Activated T-cell treated with anti-CD3 and anti-CD28 coated beads for 1 hour (primary cell): Measurements from ENCODE around the gene EYS.
"Not testable (repeated sequence)": the region's sequence is repeated elsewhere in the genome, so short reads cannot be mapped to it uniquely, and the experiment has no call there.

ENCODE experiments used
- DNase-seq: peaks from one replicate; pipeline ENCODE4 v3.0.0-alpha.2; 2020; ENCODE audit warnings: low read depth

The EYS gene

DNA sequence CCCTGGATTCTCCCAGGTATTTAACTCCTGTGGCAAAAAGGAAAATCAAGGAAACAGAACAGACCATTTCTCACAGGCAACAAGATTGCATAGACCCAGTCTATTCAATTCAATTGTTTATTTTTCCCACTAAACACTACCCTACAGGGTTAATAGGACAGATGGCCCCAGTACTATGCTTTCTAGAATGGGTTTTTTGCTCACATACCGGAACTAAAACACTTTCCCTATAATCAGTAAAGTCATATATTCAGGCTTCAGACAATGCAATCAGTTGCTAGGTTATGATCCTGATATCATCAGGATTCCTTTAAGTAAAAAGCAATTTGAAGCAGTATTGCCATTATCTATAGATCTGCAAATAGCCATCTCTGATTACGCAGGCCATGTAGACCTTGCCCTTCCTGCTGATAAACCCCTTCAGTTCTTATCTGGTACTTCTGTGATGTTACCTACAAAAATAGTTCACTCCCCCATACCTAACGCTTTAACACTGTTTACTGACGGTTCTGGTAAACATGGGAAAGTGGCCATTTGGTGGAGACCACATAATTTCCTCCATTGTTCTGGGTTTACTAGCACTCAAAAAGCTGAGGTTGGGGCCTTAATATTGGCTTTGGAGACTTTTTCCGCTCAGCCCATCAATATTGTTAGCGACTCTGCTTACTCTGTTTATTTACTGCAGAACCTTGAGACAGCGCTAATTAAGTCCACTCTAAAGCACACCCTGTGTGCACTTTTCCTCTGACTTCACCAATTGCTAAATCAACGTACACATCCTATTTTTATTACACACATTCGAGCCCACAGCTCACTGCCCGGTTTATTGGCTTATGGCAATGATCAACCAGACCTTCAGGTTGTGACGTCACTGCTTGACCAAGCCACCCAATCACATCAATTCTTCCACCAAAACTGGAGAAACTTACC is 1405.5 kb downstream of the EYS start:
- no peak for DNase-seq

- DNase-seq = no peak
Observed at GRCh38 chr6:64299176-64299575, 1407.8 kb downstream of the EYS start.

DNA sequence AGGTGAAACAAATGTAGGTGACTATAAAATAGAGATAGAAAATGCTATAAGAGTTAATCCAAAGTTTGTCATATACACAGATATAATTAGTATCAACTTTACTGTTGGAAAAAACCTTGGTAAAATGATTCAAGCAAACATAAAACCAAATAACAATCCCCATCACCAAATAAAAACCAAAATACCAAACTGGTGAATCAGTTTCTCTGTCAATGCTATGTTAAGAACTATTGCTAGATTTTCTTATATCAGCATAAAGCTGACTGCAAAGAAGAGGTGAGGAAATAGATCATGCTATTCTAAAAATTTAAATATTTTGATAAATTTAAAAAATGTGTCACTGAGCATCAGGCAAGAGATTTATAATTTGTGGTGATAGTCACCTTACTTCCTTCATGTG is 1413.0 kb downstream of the EYS start:
- DNase-seq = no peak

DNA sequence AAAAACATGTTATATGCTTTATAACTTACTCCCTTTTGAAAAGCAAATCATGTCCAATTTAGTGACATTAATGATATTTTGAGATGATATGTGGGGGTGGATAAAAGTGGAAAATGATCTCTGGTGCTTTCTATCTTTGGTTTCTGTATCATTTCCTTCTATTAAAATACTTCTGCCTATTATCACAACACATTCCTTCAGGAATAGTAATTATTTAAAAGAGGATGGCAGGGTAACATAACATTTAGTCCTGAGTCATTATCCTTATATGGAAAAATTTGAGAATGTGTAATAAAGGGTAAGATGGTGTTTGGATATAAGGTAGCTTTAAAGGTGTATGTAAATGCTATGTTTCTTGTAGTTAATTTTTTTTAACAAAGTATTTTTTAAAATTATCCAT is 1413.7 kb downstream of the EYS start:
- no peak for DNase-seq

GRCh38 chr6:64290867-64291266 is 1416.2 kb downstream of the EYS start:
- DNase-seq = no peak

GRCh38 chr6:64289931-64290330 is 1417.1 kb downstream of the EYS start:
- no peak for DNase-seq

DNA sequence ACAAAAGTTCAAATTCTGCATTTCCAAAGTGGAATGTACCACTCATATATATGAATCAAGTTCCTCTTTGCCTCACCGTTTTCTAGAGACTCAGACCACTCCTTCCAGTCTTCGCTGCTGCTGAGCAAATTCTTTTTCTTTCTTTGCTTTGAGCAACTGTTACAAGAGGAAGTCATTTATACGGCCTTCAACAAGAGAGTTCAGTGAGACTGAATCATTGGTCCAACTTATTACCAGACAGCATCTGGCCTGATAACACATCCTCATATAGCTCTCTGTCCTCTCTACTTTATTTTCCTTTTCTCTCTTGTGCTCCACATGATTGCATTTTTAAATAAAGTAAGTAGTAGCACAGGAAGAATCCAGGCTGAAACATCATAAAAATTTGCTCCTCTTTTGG is 1418.7 kb downstream of the EYS start:
- DNase-seq = no peak

DNA sequence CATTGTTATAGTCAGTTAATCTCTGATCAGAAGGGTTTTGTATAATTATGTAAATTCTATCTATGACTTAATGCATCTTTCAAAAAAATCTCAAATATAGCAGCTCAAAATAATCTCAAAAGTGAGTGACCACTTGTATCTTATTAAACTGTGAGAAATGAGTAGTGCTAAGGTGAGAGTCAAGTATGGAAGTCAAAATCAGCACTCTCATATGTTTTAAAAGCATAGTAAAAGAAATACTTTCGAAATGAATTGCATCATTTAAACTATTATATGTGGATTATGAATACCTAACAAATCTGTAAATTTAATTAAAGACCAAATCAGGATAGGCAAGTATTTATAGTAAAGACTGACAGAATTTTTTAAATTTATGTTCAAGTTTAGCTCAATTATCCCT is 1425.9 kb downstream of the EYS start:
- DNase-seq = no peak

GRCh38 chr6:64280569-64280968 is 1426.5 kb downstream of the EYS start:
- DNase-seq = no peak

- no peak for DNase-seq
Observed at GRCh38 chr6:64270083-64270482, 1436.9 kb downstream of the EYS start.

DNA sequence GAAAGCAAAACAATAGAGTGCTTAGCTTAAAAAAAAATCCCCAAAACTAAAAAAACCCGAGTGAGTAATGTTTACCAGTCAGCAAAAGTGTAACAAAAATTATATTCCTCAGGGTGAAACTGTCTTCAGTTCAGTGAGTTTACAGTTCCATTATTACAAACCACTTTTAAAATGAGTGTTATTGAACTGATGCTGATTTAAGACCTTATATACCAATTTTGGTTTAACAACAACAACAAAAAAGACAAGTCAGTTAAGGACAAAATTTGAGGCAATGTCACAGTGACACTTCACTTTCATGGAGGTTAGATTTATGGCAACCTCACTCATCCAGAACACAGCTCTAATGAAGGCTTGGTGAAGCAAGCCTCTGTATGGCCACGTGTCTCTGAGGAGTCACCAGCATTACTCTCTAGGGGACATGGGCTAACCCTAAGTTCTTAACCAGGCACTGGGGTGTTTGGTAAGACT is 1440.6 kb downstream of the EYS start:
- no peak for DNase-seq

DNA sequence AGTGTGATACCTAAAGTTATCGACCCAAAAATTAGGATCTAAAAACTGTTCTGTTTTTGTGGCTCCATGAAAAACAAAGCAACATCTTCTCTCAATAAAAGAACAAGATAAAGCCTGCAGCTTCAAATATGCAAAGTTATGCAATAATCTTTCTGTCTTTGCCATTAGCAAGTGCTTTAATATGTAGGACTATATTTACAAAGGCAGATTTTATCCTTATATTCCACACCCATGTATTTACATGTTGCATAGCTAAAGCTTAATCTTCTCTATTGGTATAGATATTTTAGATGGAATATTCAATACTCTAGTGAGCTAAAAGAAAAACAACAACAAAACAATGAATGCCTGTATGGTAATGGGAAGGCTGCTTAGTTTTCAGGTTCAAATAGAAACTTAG is 1443.2 kb downstream of the EYS start:
- DNase-seq = no peak

DNA sequence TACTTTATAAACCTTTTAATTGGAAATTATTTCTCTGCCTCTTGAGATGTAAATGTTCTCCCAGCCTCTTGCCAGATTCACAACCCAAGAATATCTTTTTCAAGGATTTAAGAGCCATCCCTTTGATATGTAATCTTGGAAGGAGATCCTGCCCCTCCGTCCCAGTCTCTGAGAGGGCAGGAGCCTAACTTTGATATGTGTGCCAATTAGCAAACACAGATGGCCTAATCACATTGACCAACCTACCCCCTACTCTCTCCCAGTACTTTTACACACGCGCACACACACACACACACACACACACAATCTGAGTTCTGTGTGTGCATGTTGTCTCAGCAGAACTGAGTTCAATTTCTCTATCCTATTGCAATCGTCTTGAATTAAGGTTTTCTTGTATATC is 1447.7 kb downstream of the EYS start:
- DNase-seq = no peak

DNA sequence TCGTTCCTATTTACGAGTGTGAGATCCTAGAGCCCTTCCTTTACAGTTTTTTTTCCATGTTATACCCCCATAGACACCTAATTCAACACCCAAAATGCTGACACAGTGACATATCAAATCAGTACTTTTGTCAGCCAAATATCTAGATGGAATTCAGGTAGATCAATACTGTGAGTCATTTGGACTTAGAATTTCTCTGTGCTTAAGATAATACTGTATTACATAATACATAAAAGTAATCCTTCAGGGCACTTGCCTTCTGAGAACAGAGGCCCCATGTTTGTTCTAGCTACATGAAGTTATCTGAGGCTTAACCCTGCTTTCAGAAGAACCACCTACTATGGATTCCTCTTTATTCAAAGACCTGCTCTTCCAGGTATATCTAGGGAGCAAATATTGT is 1448.3 kb downstream of the EYS start:
- no peak for DNase-seq

- no peak for DNase-seq
Observed at GRCh38 chr6:64258302-64258701, 1448.7 kb downstream of the EYS start.

- no peak for DNase-seq
Observed at GRCh38 chr6:64257586-64257985, 1449.4 kb downstream of the EYS start.

DNA sequence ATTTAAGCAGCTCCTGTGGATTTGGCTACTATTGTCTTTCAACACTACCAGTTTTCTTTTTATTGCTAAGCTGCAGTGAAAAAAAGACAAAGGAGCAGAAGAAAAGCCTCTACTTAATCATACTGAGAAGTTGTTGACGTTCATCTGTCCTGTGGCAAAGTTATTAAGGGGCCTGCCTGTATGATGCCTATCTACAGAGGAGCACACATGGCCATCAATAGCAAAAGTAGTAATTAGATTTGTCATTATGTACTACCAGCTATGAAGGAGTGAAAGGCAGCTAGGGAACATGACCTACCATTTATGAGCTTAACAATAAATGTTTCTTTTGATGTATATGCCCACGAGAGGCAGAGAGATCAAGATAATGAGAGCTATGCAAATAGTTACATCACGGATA is 1450.5 kb downstream of the EYS start:
- no peak for DNase-seq

GRCh38 chr6:64255000-64255399 is 1452.0 kb downstream of the EYS start:
- DNase-seq = no peak

DNA sequence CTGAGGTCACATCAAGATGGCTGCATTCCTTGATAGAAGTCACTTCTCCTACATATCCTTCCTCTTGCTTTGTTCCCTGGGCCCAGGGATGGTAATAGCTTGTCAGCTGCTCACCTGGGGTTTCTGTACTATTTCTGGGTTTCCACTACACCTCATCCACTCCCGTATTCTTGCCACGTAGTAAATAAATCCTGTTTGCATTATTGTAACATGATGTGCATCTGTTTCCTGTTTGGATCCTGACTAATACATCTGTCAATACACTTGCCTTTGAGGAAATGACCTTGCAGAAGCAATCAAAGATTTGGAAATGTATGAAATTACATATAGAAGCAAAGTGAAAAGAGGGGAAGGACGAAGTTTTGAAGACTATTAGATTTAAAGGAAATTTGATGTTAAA is 1452.5 kb downstream of the EYS start:
- no peak for DNase-seq

GRCh38 chr6:64252256-64252655 is 1454.8 kb downstream of the EYS start:
- no peak for DNase-seq

- DNase-seq = no peak
Observed at GRCh38 chr6:64250126-64250525, 1456.9 kb downstream of the EYS start.

- DNase-seq = no peak
Observed at GRCh38 chr6:64249115-64249514, 1457.9 kb downstream of the EYS start.

DNA sequence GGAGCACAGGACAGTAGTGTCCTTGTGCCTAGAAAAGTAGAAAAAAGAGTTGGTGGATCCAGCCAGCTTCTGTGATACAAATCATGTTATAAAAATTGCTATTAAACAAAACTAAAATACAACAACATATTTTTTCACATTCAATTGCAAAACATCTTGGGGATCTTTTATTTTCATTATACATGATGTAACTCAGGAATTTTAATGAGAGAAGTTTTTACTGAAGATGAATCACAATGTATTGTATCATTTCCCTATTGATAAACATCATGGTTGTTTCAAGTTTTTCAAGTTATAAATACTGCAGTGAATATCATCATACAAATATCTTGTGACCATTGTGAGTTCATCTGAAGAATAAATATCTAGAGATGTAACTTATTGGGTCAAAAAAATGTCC is 1463.4 kb downstream of the EYS start:
- no peak for DNase-seq

GRCh38 chr6:64238908-64239307 is 1468.1 kb downstream of the EYS start:
- DNase-seq = not testable (repeated sequence)
